ENCODE data around the gene CMSS1.
A peak's percentile ranks its signal among the peaks of the same experiment; 100 is the strongest.
"Not testable (repeated sequence)": the region's sequence is repeated elsewhere in the genome, so short reads cannot be mapped to it uniquely, and the experiment has no call there.

Gene CMSS1

DNA sequence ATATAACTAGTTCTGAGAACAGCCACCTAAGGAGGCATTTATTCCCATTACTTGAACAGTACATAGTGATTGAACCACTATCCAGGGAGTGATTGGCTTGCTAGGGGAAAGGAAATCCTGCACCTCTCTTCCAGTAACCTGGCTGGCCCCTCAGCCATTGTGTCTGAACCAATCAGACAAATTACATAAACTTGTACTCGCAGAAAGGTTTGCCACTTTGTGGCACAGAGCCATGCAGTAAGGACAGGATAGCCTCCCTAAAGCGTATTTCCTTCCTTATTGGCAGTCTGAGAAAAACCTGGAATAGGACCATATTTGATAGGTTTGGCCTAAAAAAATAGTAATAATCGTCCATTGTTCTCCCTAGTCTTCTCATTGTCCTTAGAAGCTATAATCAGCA is 19.0 kb downstream of the CMSS1 start:
- H3K27me3 Mint-ChIP-seq (ENCODE audit: low read depth), result no peaks in the 10 kb centered on the region
- no peaks in the 10 kb centered on the region for H3K9me3 Mint-ChIP-seq
- H3K27ac Mint-ChIP-seq, result no peak overlapping the region
- TF ChIP-seq, protein P1, sequence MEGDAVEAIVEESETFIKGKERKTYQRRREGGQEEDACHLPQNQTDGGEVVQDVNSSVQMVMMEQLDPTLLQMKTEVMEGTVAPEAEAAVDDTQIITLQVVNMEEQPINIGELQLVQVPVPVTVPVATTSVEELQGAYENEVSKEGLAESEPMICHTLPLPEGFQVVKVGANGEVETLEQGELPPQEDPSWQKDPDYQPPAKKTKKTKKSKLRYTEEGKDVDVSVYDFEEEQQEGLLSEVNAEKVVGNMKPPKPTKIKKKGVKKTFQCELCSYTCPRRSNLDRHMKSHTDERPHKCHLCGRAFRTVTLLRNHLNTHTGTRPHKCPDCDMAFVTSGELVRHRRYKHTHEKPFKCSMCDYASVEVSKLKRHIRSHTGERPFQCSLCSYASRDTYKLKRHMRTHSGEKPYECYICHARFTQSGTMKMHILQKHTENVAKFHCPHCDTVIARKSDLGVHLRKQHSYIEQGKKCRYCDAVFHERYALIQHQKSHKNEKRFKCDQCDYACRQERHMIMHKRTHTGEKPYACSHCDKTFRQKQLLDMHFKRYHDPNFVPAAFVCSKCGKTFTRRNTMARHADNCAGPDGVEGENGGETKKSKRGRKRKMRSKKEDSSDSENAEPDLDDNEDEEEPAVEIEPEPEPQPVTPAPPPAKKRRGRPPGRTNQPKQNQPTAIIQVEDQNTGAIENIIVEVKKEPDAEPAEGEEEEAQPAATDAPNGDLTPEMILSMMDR (IDR thresholded peaks at IDR 0.05; ENCODE audit: unreplicated experiment in 3 of 3), result no peak
- no peaks in the 10 kb centered on the region for H3K36me3 Mint-ChIP-seq (ENCODE audit: low read depth)
- H3K4me3 Mint-ChIP-seq, result no peak overlapping the region
- peaks cover 8% of the 10 kb centered on the region for H3K4me1 Mint-ChIP-seq

DNA sequence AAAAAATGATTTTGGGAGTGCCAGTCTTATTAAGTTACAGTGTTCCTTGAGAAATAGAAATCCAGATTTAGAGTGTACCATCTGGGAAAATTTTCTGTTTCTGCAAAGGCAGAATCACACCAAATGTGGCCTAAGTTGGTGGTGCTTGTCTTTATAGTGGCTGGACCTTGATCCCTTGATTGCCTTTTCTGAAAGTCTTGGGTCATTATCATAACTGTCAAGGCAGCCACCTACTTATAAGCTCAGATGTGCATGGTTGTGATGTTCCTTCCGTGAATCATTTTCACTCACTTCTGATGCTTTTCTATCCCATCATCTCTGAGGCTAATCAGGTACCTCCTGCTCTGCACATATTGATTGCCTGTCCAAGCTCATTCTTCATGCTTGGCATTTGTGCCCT is 20.1 kb downstream of the CMSS1 start:
- Mint-ChIP-seq H3K27ac (no peak overlapping the region), H3K4me3 (no peak overlapping the region), H3K4me1 (peaks cover 8% of the 10 kb centered on the region), H3K9me3 (no peaks in the 10 kb centered on the region), H3K27me3 (ENCODE audit: low read depth) (no peaks in the 10 kb centered on the region), H3K36me3 (ENCODE audit: low read depth) (no peaks in the 10 kb centered on the region)
- TF ChIP-seq, protein P1 (IDR thresholded peaks at IDR 0.05; ENCODE audit: unreplicated experiment in 3 of 3), result no peak

DNA sequence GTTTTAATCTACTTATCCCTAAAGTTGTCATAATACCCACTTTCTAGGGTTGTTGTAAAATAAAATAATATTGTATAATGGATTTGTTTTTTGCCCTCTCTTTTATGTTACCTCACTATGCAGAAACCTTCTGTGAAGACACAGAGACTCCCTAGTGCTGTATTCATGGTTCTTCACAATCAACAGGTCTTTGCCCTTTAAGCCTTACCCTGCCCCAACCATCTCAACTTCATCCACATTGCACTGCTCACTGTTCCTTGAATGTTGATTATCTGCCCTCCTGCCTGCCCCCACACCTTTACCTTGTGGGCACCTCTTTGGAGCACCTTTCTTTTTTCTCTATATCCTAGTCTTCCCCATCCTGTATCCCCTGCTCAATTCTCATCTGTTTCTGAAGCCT is 21.1 kb downstream of the CMSS1 start:
- H3K27me3 Mint-ChIP-seq (ENCODE audit: low read depth), result no peaks in the 10 kb centered on the region
- no peaks in the 10 kb centered on the region for H3K36me3 Mint-ChIP-seq (ENCODE audit: low read depth)
- H3K27ac Mint-ChIP-seq, result no peak overlapping the region
- TF ChIP-seq, protein P1 (IDR thresholded peaks at IDR 0.05; ENCODE audit: unreplicated experiment in 3 of 3), result no peak
- no peaks in the 10 kb centered on the region for H3K9me3 Mint-ChIP-seq
- H3K4me1 Mint-ChIP-seq, result peaks cover 9% of the 10 kb centered on the region
- no peak overlapping the region for H3K4me3 Mint-ChIP-seq

DNA sequence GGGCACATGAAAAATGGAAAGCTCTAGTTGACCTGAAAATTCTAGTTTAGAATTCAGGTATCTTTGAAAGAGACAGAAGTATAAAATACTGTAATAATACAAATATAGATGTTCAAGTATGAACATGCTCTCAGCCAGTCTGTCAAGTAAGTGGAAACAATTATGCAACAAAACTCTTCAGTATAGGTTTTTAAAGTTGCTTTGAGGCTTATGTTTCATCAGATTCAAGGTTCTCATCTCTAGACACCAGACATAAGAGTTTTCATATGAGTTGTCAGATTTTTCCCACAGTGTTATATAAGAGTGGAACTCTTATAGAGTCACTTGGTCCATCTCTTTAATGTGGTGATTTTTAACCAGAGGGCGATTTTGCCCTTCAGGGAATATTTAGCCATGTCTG is 22.0 kb downstream of the CMSS1 start:
- Mint-ChIP-seq H3K4me1 (peaks cover 10% of the 10 kb centered on the region), H3K36me3 (ENCODE audit: low read depth) (no peaks in the 10 kb centered on the region), H3K9me3 (no peaks in the 10 kb centered on the region), H3K27ac (no peak overlapping the region), H3K4me3 (no peak overlapping the region), H3K27me3 (ENCODE audit: low read depth) (no peaks in the 10 kb centered on the region)
- TF ChIP-seq, protein P1 (IDR thresholded peaks at IDR 0.05; ENCODE audit: unreplicated experiment in 3 of 3), result no peak

DNA sequence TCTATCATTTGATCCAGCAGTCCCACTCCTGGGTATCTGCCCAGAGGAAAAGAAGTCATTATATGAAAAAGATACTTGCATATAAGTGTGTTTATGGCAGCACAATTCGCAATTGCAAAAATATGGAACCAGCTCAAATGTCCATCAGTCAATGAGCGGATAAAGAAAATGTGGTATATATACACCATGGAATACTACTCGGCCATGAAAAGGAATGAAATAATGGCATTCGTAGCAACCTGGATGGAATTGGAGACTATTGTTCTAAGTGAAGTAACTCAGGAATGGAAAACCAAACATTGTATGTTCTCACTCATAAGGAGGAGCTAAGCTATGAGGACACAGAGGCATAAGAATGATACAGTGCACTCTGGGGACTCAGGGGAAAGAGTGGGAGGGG is 24.3 kb downstream of the CMSS1 start:
- H3K4me3 Mint-ChIP-seq; H3K9me3 Mint-ChIP-seq; H3K27ac Mint-ChIP-seq; H3K36me3 Mint-ChIP-seq (ENCODE audit: low read depth); H3K27me3 Mint-ChIP-seq (ENCODE audit: low read depth): not testable (repeated sequence)
- peaks cover 18% of the 10 kb centered on the region for H3K4me1 Mint-ChIP-seq

DNA sequence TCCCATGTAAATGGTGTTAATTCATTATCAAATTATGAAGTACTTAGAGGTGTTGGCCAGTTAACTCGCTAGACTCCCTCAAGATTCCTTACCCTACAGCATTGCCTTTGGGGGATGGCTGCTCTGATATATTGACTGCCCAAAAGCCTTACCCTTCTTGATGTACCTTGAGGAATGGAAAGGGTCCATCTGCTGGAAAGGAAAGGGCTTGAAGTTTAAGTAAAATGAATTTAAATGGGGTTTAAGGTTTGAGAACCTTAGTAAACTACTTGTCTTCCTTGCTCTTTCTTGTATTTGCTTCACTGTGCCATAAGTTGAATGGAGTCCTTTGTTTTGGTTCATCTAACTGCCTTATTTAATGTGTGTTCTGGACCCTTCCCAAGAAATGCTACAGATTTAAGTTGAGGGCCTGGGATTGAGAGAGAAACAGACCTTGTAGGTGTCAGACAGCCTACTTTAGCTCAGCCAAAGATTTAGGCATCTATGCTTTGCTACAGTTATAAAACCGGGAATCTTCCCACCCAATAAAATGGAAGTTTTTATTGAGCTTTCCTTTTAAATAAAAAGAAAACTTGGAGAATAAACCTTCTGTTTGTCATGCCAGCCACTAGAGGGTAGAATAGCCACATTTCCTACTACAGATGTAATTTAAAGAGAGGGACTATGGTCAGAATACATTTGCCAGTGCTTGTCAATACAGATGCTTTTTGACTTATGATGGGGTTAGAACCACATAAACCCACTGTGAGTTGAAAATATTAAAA is 25.3 kb downstream of the CMSS1 start:
- Mint-ChIP-seq H3K27ac (peak overlapping the region; percentile 3 to 78 (median 68)), H3K27me3 (ENCODE audit: low read depth) (no peaks in the 10 kb centered on the region), H3K4me1 (peaks cover 18% of the 10 kb centered on the region), H3K9me3 (no peaks in the 10 kb centered on the region), H3K4me3 (no peak overlapping the region), H3K36me3 (ENCODE audit: low read depth) (peaks cover 2% of the 10 kb centered on the region)
- TF ChIP-seq, protein P1 (IDR thresholded peaks at IDR 0.05; ENCODE audit: unreplicated experiment in 3 of 3), result peak; percentile 69 to 81 (median 78)

All from nephron (organoid).